Activated CD8-positive, alpha-beta T cell treated with anti-CD3 and anti-CD28 coated beads, Interleukin-2, amount 10 ng/mL, durations not matched to agents 7 days and 5 days (primary cell): ENCODE results near the gene ACTR3C. TPM values are rescaled to one million over a fixed set of nuclear protein-coding genes. Genes with fewer than 3 reads are reported as not detected.
"Not testable (repeated sequence)": the region's sequence is repeated elsewhere in the genome, so short reads cannot be mapped to it uniquely, and the experiment has no call there.

Experiments used
- ATAC-seq: fragments of 150-1000 bp; cut with Tn5 transposase; one replicate; pipeline ENCODE4 v1.10.0; 2021; ENCODE audit warnings: moderate library complexity
- CTCF ChIA-PET: fragments of 350-600 bp; sonication (Branson Sonifier 250); formaldehyde crosslinking; loops from one replicate; lab custom pipeline; 2021; ENCODE audit warnings: antibody characterized with exemption; lab: Charles Lee
- POLR2A ChIA-PET: fragments of 350-600 bp; sonication (Branson Sonifier 250); formaldehyde crosslinking; loops from one replicate; lab custom pipeline; 2021; ENCODE audit warnings: antibody characterized with exemption; lab: Charles Lee
- DNase-seq: peaks from one replicate; pipeline ENCODE4 v3.0.0-alpha.2; 2020
- H3K27ac Mint-ChIP-seq: one replicate; pipeline ENCODE4 v1.8.0; 2021; ENCODE audit warnings: mild to moderate bottlenecking, mixed read lengths
- H3K27me3 Mint-ChIP-seq: one replicate; pipeline ENCODE4 v1.8.0; 2021; ENCODE audit warnings: low read depth, mixed read lengths
- H3K36me3 Mint-ChIP-seq: one replicate; pipeline ENCODE4 v1.8.0; 2021; ENCODE audit warnings: low read depth, mixed read lengths
- H3K4me1 Mint-ChIP-seq: one replicate; pipeline ENCODE4 v1.8.0; 2021; ENCODE audit warnings: low read depth, mixed read lengths
- H3K4me3 Mint-ChIP-seq: one replicate; pipeline ENCODE4 v1.8.0; 2021; ENCODE audit warnings: mild to moderate bottlenecking, mixed read lengths
- H3K9me3 Mint-ChIP-seq: one replicate; pipeline ENCODE4 v1.8.0; 2022; ENCODE audit warnings: mixed read lengths; ENCODE audit not compliant: insufficient read depth
- total RNA-seq, 2 experiments: library from RNA; stranded (reverse); gene quantifications; one replicate each; pipeline ENCODE4 v1.2.3, GENCODE V29; 2021

The ACTR3C gene
- total RNA-seq, 2 experiments from 2014 or later: 4.6 TPM

DNA sequence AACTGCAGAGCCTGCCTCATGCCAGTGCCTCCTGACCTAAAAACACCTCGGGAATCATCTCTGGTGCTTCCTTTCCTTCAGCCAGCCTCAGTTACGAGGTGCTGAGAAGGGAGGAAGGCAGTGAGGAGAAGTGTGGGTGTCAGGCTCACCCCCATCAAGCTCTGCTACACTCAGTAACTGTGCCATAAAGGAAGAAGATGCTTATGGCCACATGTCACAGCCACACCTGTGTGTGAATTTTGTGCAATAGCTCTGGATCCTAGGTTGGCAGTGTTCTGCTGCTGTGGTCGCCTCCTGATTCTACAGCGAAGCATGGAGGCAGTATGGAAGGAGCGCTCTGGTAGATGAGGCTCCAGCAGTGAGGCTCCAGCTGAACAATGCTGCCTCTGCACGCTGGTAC lies 34.5 kb downstream of the ACTR3C start:
- H3K36me3 Mint-ChIP-seq, H3K27me3 Mint-ChIP-seq, H3K9me3 Mint-ChIP-seq, DNase-seq, H3K27ac Mint-ChIP-seq, ATAC-seq, H3K4me1 Mint-ChIP-seq, POLR2A ChIA-PET, H3K4me3 Mint-ChIP-seq, CTCF ChIA-PET: not testable (repeated sequence)

GRCh38 chr7:150287815-150288214 lies 35.5 kb downstream of the ACTR3C start:
- H3K27ac Mint-ChIP-seq, DNase-seq, POLR2A ChIA-PET, H3K4me3 Mint-ChIP-seq, H3K4me1 Mint-ChIP-seq, H3K27me3 Mint-ChIP-seq, H3K9me3 Mint-ChIP-seq, CTCF ChIA-PET, H3K36me3 Mint-ChIP-seq, ATAC-seq: not testable (repeated sequence)

GRCh38 chr7:150285849-150286754 lies 37.2 kb downstream of the ACTR3C start:
- ATAC-seq: peak; percentile 81
- POLR2A ChIA-PET, H3K4me1 Mint-ChIP-seq: not testable (repeated sequence)

GRCh38 chr7:150283608-150284007 lies 39.7 kb downstream of the ACTR3C start:
- H3K27ac Mint-ChIP-seq, H3K4me1 Mint-ChIP-seq, CTCF ChIA-PET, H3K27me3 Mint-ChIP-seq, POLR2A ChIA-PET, ATAC-seq, H3K36me3 Mint-ChIP-seq, H3K9me3 Mint-ChIP-seq, DNase-seq, H3K4me3 Mint-ChIP-seq: not testable (repeated sequence)

More at GRCh38 chr7:150285849-150286754, 37.2 kb downstream of the ACTR3C start:
- H3K27ac Mint-ChIP-seq, H3K27me3 Mint-ChIP-seq, H3K36me3 Mint-ChIP-seq, H3K9me3 Mint-ChIP-seq, H3K4me3 Mint-ChIP-seq: not testable (repeated sequence)
- peak; percentile 30 for DNase-seq
- CTCF ChIA-PET: interaction anchor here (0.8 to 1.5 kb wide), 3 partner anchors 121 to 147 kb away, joined by 3 to 6 read pairs (median 3); no protein-coding TSS in a partner anchor

DNA sequence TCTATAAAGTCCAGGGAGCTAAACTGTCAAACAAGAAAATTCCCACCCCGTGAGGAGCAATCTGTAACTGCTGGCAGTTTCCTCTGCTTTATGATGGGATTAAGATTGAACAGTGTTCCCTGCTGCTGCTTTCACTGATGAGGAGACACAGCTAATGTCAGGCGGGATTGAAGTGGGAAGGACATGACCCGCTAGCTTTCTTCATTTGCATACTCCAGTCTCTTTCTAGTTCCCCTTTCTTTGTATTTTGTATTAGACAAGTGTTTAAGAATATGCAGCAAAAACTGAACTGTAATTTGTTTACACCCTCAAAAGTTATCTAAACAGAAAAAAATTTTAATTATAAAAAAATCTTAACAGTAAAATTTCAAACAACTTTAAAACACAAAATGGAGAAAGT lies 40.2 kb downstream of the ACTR3C start:
- H3K4me3 Mint-ChIP-seq, CTCF ChIA-PET, ATAC-seq, H3K27ac Mint-ChIP-seq, H3K9me3 Mint-ChIP-seq, H3K4me1 Mint-ChIP-seq, POLR2A ChIA-PET, H3K27me3 Mint-ChIP-seq, H3K36me3 Mint-ChIP-seq, DNase-seq: not testable (repeated sequence)

DNA sequence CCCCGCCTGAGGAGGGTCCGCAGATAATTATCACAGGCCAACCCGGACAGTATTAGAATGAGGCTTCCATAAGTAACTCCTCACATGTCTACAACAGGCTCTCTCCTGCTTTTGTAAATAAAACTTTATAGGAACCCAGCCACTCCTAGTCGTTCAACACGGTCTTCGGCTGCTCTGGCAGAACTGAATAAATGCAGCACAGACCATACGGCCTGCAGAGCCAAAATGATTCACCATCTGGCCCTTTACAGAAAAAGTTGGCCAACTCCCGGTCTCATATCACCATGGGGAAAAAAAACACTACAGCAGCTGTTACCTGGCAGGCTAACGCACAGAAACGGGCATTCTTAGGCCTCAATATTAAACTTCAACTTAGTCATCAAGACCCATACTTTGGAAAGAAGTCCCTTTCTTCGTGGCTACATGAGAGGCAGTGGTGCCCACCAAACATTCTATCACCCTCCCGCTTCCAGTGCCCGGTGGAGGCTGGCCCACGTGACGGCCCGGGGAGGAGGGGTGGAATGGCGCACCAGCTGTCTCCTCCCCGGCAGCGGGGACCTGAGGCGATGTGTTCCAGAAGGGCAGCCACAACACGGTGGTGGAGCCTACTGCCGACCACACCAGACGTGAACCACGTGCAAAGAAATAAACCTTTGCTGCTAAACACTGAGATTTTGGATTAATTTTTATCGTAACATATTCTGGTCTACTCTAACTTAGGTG lies 41.5 kb downstream of the ACTR3C start:
- H3K36me3 Mint-ChIP-seq, POLR2A ChIA-PET, ATAC-seq, H3K4me1 Mint-ChIP-seq, H3K9me3 Mint-ChIP-seq, H3K4me3 Mint-ChIP-seq, H3K27me3 Mint-ChIP-seq, H3K27ac Mint-ChIP-seq, CTCF ChIA-PET, DNase-seq: not testable (repeated sequence)

DNA sequence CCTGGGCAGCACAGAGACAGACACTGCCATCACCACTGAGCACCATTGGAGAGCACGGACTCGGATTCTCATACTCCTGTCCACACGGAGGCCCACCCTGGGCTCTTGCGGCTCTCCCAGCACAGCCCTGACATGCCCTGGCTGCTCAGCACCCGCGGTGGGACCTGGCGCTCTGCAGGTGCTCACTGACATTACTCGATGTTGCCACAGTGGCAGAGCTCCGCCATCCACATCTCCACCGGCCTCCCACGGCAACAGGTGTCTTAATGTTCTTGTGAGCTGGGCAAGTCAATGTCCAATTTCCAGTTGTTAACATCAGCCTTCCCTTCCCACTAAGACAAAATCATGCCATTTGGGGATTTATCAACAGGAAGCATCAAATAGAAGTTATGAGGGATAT lies 45.0 kb downstream of the ACTR3C start:
- H3K27me3 Mint-ChIP-seq, ATAC-seq, H3K36me3 Mint-ChIP-seq, POLR2A ChIA-PET, H3K27ac Mint-ChIP-seq, H3K9me3 Mint-ChIP-seq, H3K4me3 Mint-ChIP-seq, DNase-seq, CTCF ChIA-PET, H3K4me1 Mint-ChIP-seq: not testable (repeated sequence)

- peak; percentile 57 for DNase-seq
- H3K9me3 Mint-ChIP-seq, ATAC-seq: not testable (repeated sequence)
Measured at GRCh38 chr7:150276132-150276695, 47.1 kb downstream of the ACTR3C start.

DNA sequence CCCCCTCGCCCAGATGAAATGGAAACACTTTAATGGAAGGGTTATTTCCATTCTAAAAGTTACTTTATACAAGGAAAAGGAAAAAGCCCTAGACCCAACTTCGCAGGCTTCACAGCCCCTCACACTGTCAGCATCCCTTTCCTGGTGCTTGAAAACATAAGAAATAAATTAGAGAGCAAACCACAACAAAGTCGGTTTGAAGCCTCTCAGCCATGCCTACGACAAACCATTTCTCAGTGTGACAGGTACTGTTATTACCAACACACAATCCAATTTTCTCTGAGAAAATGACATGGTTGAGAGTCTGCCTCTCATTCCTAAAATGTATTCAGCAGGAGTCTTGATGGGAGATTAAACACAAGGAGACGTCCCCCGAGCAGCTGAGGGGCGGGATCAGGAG lies 51.4 kb downstream of the ACTR3C start:
- ATAC-seq, DNase-seq, H3K4me3 Mint-ChIP-seq, CTCF ChIA-PET, H3K9me3 Mint-ChIP-seq, POLR2A ChIA-PET, H3K36me3 Mint-ChIP-seq, H3K27me3 Mint-ChIP-seq, H3K27ac Mint-ChIP-seq, H3K4me1 Mint-ChIP-seq: not testable (repeated sequence)

More at GRCh38 chr7:150276132-150276695, 47.1 kb downstream of the ACTR3C start:
- H3K4me3 Mint-ChIP-seq, CTCF ChIA-PET, POLR2A ChIA-PET, H3K27me3 Mint-ChIP-seq, H3K27ac Mint-ChIP-seq, H3K36me3 Mint-ChIP-seq, H3K4me1 Mint-ChIP-seq: not testable (repeated sequence)

- CTCF ChIA-PET, H3K9me3 Mint-ChIP-seq, H3K4me3 Mint-ChIP-seq, DNase-seq, POLR2A ChIA-PET, ATAC-seq, H3K4me1 Mint-ChIP-seq, H3K36me3 Mint-ChIP-seq, H3K27ac Mint-ChIP-seq, H3K27me3 Mint-ChIP-seq: not testable (repeated sequence)
Measured at GRCh38 chr7:150270101-150270824, 53.1 kb downstream of the ACTR3C start.

DNA sequence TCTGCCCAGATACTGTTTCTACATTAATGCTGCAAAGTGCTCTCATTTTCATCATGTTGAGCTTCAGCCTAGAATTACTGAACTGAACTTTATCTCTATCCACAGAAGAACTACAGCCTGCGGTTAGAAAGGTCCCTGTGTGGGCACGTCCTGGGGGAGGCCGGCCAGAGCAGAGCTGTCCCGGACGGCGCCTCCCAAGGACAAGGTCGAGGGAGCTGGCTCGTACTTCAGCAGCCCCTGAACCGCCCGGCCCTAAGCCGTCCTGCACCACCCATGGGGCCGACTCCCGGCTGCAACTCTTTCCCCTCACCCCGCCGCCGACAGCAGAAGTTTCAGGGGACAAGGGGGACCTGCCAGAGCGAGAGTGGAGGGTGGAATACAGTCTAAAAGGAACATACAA lies 54.5 kb downstream of the ACTR3C start:
- H3K27ac Mint-ChIP-seq, CTCF ChIA-PET, H3K36me3 Mint-ChIP-seq, H3K4me1 Mint-ChIP-seq, H3K4me3 Mint-ChIP-seq, DNase-seq, POLR2A ChIA-PET, H3K9me3 Mint-ChIP-seq, H3K27me3 Mint-ChIP-seq, ATAC-seq: not testable (repeated sequence)
